SU-DHL-6 (cell line): ENCODE data around the gene PLEKHG2.

ENCODE experiments used
- H2AFZ ChIP-seq: fragments of 200-600 bp; sonication (generic); 2 replicates; pipeline ENCODE4 v1.6.1; 2014; ENCODE audit warnings: low read depth, mild to moderate bottlenecking, moderate library complexity, mixed read lengths, antibody characterized with exemption, low read length; ENCODE audit not compliant: severe bottlenecking
- H3F3A ChIP-seq: fragments of 200-600 bp; shearing (Covaris generic); 2 replicates; pipeline ENCODE4 v1.6.0; 2016; ENCODE audit warnings: antibody characterized with exemption, mild to moderate bottlenecking; ENCODE audit not compliant: insufficient read depth
- H3K27ac ChIP-seq: fragments of 200-600 bp; sonication (generic); 2 replicates; pipeline ENCODE4 v1.5.1; 2016; ENCODE audit warnings: low read depth, mild to moderate bottlenecking, low read length, moderate library complexity, mixed read lengths
- H3K27me3 ChIP-seq: fragments of 200-600 bp; sonication (generic), shearing (Covaris generic); 2 replicates; pipeline ENCODE4 v1.6.0; 2014; ENCODE audit warnings: mild to moderate bottlenecking, low read length
- H3K36me3 ChIP-seq: fragments of 200-600 bp; sonication (generic); 2 replicates; pipeline ENCODE4 v1.6.1; 2014; ENCODE audit warnings: mild to moderate bottlenecking, low read length, mixed read lengths
- H3K4me2 ChIP-seq: fragments of 300-600, 200-600 bp; shearing (Covaris generic), sonication (generic); 2 replicates; pipeline ENCODE4 v1.6.0; 2014; ENCODE audit warnings: low read length, low read depth, mild to moderate bottlenecking; ENCODE audit not compliant: poor library complexity, severe bottlenecking
- H3K4me3 ChIP-seq: fragments of 200-600 bp; sonication (generic); 2 replicates; pipeline ENCODE4 v1.5.1; 2014; ENCODE audit warnings: antibody characterized with exemption, low read length, mild to moderate bottlenecking, mixed read lengths; ENCODE audit not compliant: insufficient read depth, poor library complexity, severe bottlenecking
- H3K79me2 ChIP-seq: fragments of 200-600 bp; sonication (generic); 2 replicates; pipeline ENCODE4 v1.6.1; 2014; ENCODE audit warnings: mild to moderate bottlenecking, low read length, moderate library complexity; ENCODE audit not compliant: insufficient read depth
- H3K9ac ChIP-seq: fragments of 200-600 bp; sonication (generic); 2 replicates; pipeline ENCODE4 v1.7.0; 2014; ENCODE audit warnings: mild to moderate bottlenecking, low read length
- H3K9me2 ChIP-seq: fragments of 200-600 bp; sonication (generic); replicated peaks from 2 replicates; pipeline ENCODE4 v1.6.1; 2014; ENCODE audit warnings: low read length; ENCODE audit not compliant: insufficient read depth
- H3K9me3 ChIP-seq: fragments of 200-600 bp; sonication (generic); 2 replicates; pipeline ENCODE4 v1.6.1; 2014; ENCODE audit warnings: low read length, mixed read lengths; ENCODE audit not compliant: insufficient read depth
- H4K20me1 ChIP-seq: fragments of 200-600 bp; sonication (generic); 2 replicates; pipeline ENCODE4 v1.6.1; 2014; ENCODE audit warnings: low read depth, mild to moderate bottlenecking, antibody characterized with exemption, low read length, moderate library complexity, mixed read lengths
- EZH2phosphoT487 ChIP-seq: fragments of 200-600 bp; sonication (generic), shearing (Covaris generic); conservative IDR thresholded peaks from 2 replicates; pipeline ENCODE4 v1.6.1; 2018; ENCODE audit warnings: mild to moderate bottlenecking, antibody characterized with exemption, low read length, moderate library complexity, mixed read lengths
- TF ChIP-seq, protein P1 (sequence below): fragments of 200-600 bp; sonication (generic); IDR thresholded peaks from one replicate; pipeline ENCODE4 v1.5.1; 2017; ENCODE audit warnings: antibody characterized with exemption, mild to moderate bottlenecking, low read length, moderate library complexity; ENCODE audit not compliant: insufficient read depth, poor library complexity, severe bottlenecking

PLEKHG2 gene

GRCh38 chr19:39363901-39364457 lies 48.5 kb upstream of the PLEKHG2 start:
- Histone ChIP-seq H3K9me3 (no peaks in the 10 kb centered on the region), H4K20me1 (no peaks in the 10 kb centered on the region), H3K36me3 (peaks cover 4% of the 10 kb centered on the region; the same call in 1 of the 2 replicates), H3K79me2 (no peaks in the 10 kb centered on the region), H3K4me2 (no peak overlapping the region), H3K9me2 (no peaks in the 10 kb centered on the region), H3K27ac (no peak overlapping the region), H2AFZ (no peak overlapping the region), H3K9ac (no peak overlapping the region), H3K4me3 (no peak overlapping the region), H3F3A (no peaks in the 10 kb centered on the region), H3K27me3 (no peaks in the 10 kb centered on the region)
- TF ChIP-seq EZH2phosphoT487 = no peak
- TF ChIP-seq, protein P1, sequence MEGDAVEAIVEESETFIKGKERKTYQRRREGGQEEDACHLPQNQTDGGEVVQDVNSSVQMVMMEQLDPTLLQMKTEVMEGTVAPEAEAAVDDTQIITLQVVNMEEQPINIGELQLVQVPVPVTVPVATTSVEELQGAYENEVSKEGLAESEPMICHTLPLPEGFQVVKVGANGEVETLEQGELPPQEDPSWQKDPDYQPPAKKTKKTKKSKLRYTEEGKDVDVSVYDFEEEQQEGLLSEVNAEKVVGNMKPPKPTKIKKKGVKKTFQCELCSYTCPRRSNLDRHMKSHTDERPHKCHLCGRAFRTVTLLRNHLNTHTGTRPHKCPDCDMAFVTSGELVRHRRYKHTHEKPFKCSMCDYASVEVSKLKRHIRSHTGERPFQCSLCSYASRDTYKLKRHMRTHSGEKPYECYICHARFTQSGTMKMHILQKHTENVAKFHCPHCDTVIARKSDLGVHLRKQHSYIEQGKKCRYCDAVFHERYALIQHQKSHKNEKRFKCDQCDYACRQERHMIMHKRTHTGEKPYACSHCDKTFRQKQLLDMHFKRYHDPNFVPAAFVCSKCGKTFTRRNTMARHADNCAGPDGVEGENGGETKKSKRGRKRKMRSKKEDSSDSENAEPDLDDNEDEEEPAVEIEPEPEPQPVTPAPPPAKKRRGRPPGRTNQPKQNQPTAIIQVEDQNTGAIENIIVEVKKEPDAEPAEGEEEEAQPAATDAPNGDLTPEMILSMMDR = no peak

GRCh38 chr19:39365531-39365930 lies 46.9 kb upstream of the PLEKHG2 start:
- Histone ChIP-seq H3K27ac (no peak overlapping the region), H3K9me2 (no peaks in the 10 kb centered on the region), H3K9me3 (no peaks in the 10 kb centered on the region), H3K36me3 (no peaks in the 10 kb centered on the region), H3K4me2 (no peak overlapping the region), H3K9ac (no peak overlapping the region), H3F3A (no peaks in the 10 kb centered on the region), H4K20me1 (no peaks in the 10 kb centered on the region), H3K27me3 (no peaks in the 10 kb centered on the region), H3K4me3 (no peak overlapping the region), H2AFZ (no peak overlapping the region), H3K79me2 (no peaks in the 10 kb centered on the region)
- TF ChIP-seq, protein P1 = no peak
- TF ChIP-seq EZH2phosphoT487 = no peak

- Histone ChIP-seq H3K27ac (no peak overlapping the region), H3K4me2 (no peak overlapping the region), H3K9me2 (no peaks in the 10 kb centered on the region), H3K36me3 (no peaks in the 10 kb centered on the region), H3K27me3 (no peaks in the 10 kb centered on the region), H4K20me1 (no peaks in the 10 kb centered on the region), H2AFZ (no peak overlapping the region), H3F3A (no peaks in the 10 kb centered on the region), H3K9me3 (no peaks in the 10 kb centered on the region), H3K79me2 (no peaks in the 10 kb centered on the region), H3K9ac (no peak overlapping the region), H3K4me3 (no peak overlapping the region)
- no peak for TF ChIP-seq EZH2phosphoT487
- TF ChIP-seq, protein P1 = no peak
Measured at GRCh38 chr19:39369200-39369599, 43.3 kb upstream of the PLEKHG2 start.
